SIG-M5 treated with dmso at 0.1 percent for 504 hours (cell line): Measurements from ENCODE around the gene FBRSL1.

Source experiments
- DNase-seq: peaks from one replicate; lab custom pipeline; 2025; ENCODE audit not compliant: unreplicated experiment; lab: John Stamatoyannopoulos, UW

FBRSL1 gene

GRCh38 chr12:132483208-132483607 lies 6.7 kb upstream of the FBRSL1 start:
- no peak for DNase-seq

DNA sequence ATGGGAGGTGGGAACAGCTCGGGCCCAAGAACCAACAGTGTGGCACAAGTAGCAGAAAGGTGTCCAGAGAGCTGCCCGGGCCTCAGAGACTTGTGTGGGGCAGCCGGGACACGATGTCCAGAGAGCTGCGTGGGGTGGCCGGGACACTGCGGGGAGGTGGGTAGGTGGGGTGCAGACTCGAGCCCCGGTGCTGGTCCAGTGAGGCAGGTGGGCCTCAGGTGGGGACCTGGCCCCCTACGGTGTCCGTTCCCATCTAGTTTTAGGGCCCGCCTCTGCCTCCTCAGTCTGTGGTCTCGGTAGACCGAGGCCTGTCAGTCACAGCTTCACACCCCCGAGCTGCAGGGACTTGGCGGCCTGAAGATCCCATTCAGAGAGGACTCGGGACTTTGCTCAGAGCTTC lies 6.3 kb upstream of the FBRSL1 start:
- no peak for DNase-seq

GRCh38 chr12:132484183-132484890 lies 5.6 kb upstream of the FBRSL1 start:
- no peak for DNase-seq

- DNase-seq: no peak
Observed at GRCh38 chr12:132484891-132485441, 5.0 kb upstream of the FBRSL1 start.

DNA sequence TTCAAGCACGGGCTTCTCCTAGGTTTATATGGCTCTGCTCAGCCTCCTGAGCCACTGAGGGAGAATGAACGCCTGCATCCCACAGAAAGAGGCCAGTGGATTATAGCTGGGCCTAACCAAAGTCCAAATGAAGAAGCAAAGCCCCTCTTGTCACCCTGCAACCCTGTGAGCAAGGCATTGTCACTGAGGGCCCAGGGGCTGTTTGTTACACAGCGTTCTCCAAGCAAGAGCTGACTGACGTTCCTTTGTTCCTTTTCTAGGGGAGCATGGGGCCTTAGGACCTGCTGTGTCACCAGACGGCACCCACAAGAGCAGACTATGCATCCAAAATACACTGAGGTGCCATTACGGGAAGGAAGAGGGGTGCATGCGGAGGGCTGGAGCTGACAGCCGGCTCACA lies 4.3 kb upstream of the FBRSL1 start:
- DNase-seq: no peak

DNA sequence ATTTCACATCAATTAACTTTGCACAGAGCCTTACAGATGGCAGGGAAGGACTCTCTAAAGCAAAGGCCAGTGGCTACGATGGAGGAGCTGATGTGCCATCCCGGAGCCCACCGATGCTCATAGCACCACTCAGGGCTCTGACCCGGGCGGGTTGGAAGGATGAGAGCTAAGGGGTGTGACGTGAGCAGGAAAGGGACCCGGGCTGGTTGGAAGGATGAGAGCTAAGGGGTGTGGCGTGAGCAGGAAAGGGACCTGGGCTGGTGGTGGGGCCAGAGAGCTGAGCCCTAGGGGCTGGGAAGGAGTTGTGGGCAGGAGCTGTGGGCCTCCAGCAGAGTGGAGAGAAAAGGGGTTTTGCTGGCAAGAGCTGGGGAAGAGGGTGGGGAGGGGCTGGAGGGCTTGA lies 3.8 kb upstream of the FBRSL1 start:
- no peak for DNase-seq

GRCh38 chr12:132486576-132486975 lies 3.4 kb upstream of the FBRSL1 start:
- DNase-seq: no peak

DNA sequence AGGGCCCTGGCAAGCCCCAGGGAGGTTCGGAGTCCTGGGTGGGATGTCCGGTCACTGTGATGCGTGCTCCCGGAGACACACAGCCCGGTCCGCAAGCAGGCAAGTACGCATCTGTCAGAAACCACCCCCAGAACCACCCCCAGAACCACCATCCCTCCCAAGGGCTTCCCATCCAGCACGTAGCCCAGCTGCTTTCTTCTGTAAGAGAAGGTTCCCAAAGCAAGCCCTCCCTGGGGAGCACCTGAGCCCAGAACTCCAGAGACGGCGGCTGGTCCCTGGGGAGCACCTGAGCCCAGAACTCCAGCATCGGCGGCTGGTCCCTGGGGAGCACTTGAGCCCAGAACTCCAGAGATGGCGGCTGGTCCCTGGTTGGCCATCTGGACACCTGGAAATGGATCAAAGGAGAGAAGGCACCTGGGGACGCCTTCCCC lies 2.6 kb upstream of the FBRSL1 start:
- DNase-seq: no peak

- DNase-seq: peak; percentile 81
Observed at GRCh38 chr12:132488127-132489077, 1.5 kb upstream of the FBRSL1 start.

DNA sequence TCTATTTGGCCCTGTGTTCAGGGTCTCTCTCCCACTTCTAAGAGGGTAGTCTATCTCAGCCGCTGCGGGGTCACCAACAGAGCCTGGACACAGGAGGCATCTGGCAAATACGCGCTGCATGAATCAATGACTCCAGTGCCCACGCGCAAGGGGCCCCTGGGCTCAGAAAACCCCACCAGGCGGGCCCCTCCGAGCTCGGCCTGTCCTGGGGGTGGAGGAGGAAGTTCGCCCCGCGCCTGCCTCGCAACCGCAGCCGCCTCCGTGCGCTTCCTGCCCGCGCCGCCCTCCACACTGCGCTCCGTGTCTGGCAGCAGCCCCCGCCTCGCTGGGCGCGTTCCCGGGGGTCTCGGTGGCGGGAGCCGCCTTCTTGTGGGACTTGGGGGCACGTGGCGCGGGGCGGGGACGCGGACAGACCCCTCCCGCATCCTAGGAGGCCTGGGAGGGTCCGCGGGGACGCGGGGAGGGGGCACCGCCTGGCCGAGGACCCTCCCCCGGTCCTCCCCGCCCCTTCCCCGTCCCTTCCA lies 811 bp upstream of the FBRSL1 start:
- peak; percentile 37 for DNase-seq

- no peak for DNase-seq
Observed at GRCh38 chr12:132490422-132491137, 629 bp downstream of the FBRSL1 start.

- no peak for DNase-seq
Observed at GRCh38 chr12:132491138-132491663, 1.2 kb downstream of the FBRSL1 start.

DNA sequence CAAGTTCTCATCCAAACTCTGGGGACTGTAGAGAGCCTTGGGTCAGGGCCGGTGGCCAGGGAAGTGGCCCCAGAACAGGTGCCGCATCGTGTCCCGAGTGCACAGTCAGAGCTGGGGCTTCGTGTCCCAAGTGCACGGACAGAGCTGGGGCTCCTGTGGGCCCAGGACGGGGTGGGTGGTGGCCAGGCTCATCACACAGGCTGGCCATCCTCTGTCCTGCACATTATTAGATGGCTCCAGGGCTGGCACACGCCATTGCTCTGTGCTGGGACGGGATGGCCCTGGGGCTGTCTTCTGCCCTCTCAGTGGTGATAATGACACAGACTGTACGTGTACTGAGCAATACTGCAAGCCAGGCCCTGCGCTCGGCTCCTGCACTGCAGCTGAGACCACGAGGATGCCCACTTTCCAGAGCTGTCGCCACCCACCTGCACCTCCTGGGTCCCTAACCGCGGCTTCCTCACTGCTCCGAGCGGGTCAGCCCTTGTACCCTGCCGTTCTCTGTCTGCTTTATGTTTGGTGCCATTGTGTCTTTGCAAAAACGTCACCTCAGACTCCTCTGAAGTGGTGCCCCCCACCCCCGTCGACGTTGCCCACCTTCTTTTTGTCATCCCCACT lies 1.9 kb downstream of the FBRSL1 start:
- no peak for DNase-seq

- no peak for DNase-seq
Observed at GRCh38 chr12:132492522-132492921, 2.6 kb downstream of the FBRSL1 start.

DNA sequence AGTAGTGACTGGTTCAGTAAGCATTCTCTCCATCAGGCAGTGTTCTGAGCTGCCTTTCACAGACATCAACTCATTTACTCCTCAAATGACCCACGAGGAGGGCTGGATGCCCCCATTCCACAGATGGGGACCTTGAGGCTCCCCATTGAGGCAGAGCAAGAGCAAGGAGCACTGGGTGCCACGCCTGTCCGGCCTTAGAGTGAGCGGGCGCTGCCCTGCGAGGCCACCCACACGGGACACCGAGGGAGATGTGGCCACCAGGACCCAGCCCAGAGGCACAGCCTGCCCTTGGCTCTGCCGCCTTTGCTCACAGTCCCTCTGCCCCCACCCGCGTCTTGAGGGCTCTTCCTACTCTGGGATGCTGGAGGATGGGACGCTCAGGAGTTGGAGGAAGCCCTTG lies 3.0 kb downstream of the FBRSL1 start:
- no peak for DNase-seq

GRCh38 chr12:132493482-132494178 lies 3.7 kb downstream of the FBRSL1 start:
- DNase-seq: no peak

GRCh38 chr12:132494294-132495164 lies 4.6 kb downstream of the FBRSL1 start:
- no peak for DNase-seq

DNA sequence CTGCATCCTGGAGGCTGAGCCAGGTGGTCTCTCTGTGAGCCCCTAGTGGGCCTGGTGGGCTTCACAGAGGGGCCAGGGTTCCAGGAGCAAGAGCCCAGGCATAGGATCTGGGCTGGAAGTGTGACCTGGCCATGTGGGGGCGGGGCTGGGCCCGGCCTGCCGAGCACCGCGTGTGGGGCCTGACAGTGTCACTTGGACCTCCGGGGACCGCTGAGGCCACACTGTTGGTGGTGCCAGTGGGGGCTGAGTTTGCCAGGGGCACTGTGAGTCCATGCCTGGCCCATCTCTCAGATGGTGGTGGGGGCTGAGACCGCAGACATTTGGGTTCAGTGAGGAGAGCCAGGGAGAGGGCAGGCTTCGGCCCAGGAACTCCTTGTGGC lies 5.2 kb downstream of the FBRSL1 start:
- no peak for DNase-seq
